ENCODE results near the gene NAA40.

Gene NAA40

GRCh38 chr11:63929616-63930015 is 9.2 kb upstream of the NAA40 start:
- H3F3A ChIP-seq (ENCODE audit: insufficient read depth, low read length): no peaks in the 10 kb centered on the region
- no peaks in the 10 kb centered on the region for H3K4me1 ChIP-seq (ENCODE audit: low read length)
- H3K9me2 ChIP-seq (replicated peaks; ENCODE audit: insufficient read depth, low read length): no peaks in the 10 kb centered on the region
- no peak overlapping the region for H3K4me3 ChIP-seq (ENCODE audit: low read length)
- no peak for TF ChIP-seq EZH2 (optimal IDR thresholded peaks at IDR 0.05; ENCODE audit: low read depth, low read length)
- no peak for TF ChIP-seq CTCF (IDR thresholded peaks at IDR 0.05; ENCODE audit: low read length)
- no peak for TF ChIP-seq EZH2phosphoT487 (IDR thresholded peaks at IDR 0.05; ENCODE audit: low read length)
- no peaks in the 10 kb centered on the region for H3K36me3 ChIP-seq (replicated peaks; ENCODE audit: insufficient read depth, low read length)
- H3K27ac ChIP-seq (ENCODE audit: low read length): no peak overlapping the region
- H3K27me3 ChIP-seq (replicated peaks; ENCODE audit: insufficient read depth, low read length): peaks cover 11% of the 10 kb centered on the region; the same call in 1 of the 2 replicates
- no peak overlapping the region for H2AFZ ChIP-seq (ENCODE audit: low read length)
- H3K4me2 ChIP-seq (ENCODE audit: low read depth, low read length): no peak overlapping the region
- no peaks in the 10 kb centered on the region for H3K79me2 ChIP-seq (ENCODE audit: low read length)
- H3K9ac ChIP-seq (ENCODE audit: low read length): no peak overlapping the region
- no peak for DNase-seq
- no peaks in the 10 kb centered on the region for H3K9me3 ChIP-seq (replicated peaks; ENCODE audit: insufficient read depth, low read length)
- H4K20me1 ChIP-seq (ENCODE audit: insufficient read depth, low read length): no peaks in the 10 kb centered on the region

- H3K27ac ChIP-seq (ENCODE audit: low read length): no peak overlapping the region
- H3K36me3 ChIP-seq (replicated peaks; ENCODE audit: insufficient read depth, low read length): no peaks in the 10 kb centered on the region
- no peak for DNase-seq
- H3K9ac ChIP-seq (ENCODE audit: low read length): no peak overlapping the region
- H3K27me3 ChIP-seq (replicated peaks; ENCODE audit: insufficient read depth, low read length): peaks cover 11% of the 10 kb centered on the region; the same call in 1 of the 2 replicates
- TF ChIP-seq EZH2phosphoT487 (IDR thresholded peaks at IDR 0.05; ENCODE audit: low read length) (no peak), EZH2 (optimal IDR thresholded peaks at IDR 0.05; ENCODE audit: low read depth, low read length) (no peak), CTCF (IDR thresholded peaks at IDR 0.05; ENCODE audit: low read length) (no peak)
- no peaks in the 10 kb centered on the region for H3K4me1 ChIP-seq (ENCODE audit: low read length)
- H3F3A ChIP-seq (ENCODE audit: insufficient read depth, low read length): no peaks in the 10 kb centered on the region
- no peak overlapping the region for H3K4me3 ChIP-seq (ENCODE audit: low read length)
- H3K4me2 ChIP-seq (ENCODE audit: low read depth, low read length): no peak overlapping the region
- H3K9me2 ChIP-seq (replicated peaks; ENCODE audit: insufficient read depth, low read length): no peaks in the 10 kb centered on the region
- H4K20me1 ChIP-seq (ENCODE audit: insufficient read depth, low read length): no peaks in the 10 kb centered on the region
- H2AFZ ChIP-seq (ENCODE audit: low read length): no peak overlapping the region
- no peaks in the 10 kb centered on the region for H3K9me3 ChIP-seq (replicated peaks; ENCODE audit: insufficient read depth, low read length)
- no peaks in the 10 kb centered on the region for H3K79me2 ChIP-seq (ENCODE audit: low read length)
These were observed 7.8 kb upstream of the NAA40 start for GRCh38 chr11:63931045-63931444.

GRCh38 chr11:63931876-63932275 is 6.9 kb upstream of the NAA40 start:
- Histone ChIP-seq H3K27ac (ENCODE audit: low read length) (no peak overlapping the region), H3K4me2 (ENCODE audit: low read depth, low read length) (no peak overlapping the region)
- no peak for TF ChIP-seq EZH2phosphoT487 (IDR thresholded peaks at IDR 0.05; ENCODE audit: low read length)
- no peak for TF ChIP-seq EZH2 (optimal IDR thresholded peaks at IDR 0.05; ENCODE audit: low read depth, low read length)
- no peak for TF ChIP-seq CTCF (IDR thresholded peaks at IDR 0.05; ENCODE audit: low read length)

More at GRCh38 chr11:63931876-63932275, 6.9 kb upstream of the NAA40 start:
- H3F3A ChIP-seq (ENCODE audit: insufficient read depth, low read length): no peaks in the 10 kb centered on the region
- no peak overlapping the region for H3K4me3 ChIP-seq (ENCODE audit: low read length)
- no peak for DNase-seq
- H3K9me2 ChIP-seq (replicated peaks; ENCODE audit: insufficient read depth, low read length): no peaks in the 10 kb centered on the region
- H2AFZ ChIP-seq (ENCODE audit: low read length): no peak overlapping the region
- H3K4me1 ChIP-seq (ENCODE audit: low read length): no peaks in the 10 kb centered on the region
- H3K9ac ChIP-seq (ENCODE audit: low read length): no peak overlapping the region
- H3K36me3 ChIP-seq (replicated peaks; ENCODE audit: insufficient read depth, low read length): no peaks in the 10 kb centered on the region
- peaks cover 11% of the 10 kb centered on the region; the same call in 1 of the 2 replicates for H3K27me3 ChIP-seq (replicated peaks; ENCODE audit: insufficient read depth, low read length)
- H4K20me1 ChIP-seq (ENCODE audit: insufficient read depth, low read length): no peaks in the 10 kb centered on the region
- no peaks in the 10 kb centered on the region for H3K79me2 ChIP-seq (ENCODE audit: low read length)
- H3K9me3 ChIP-seq (replicated peaks; ENCODE audit: insufficient read depth, low read length): no peaks in the 10 kb centered on the region
